Stimulated activated CD8-positive, alpha-beta memory T cell treated with anti-CD3 and anti-CD28 coated beads, Interleukin-12 subunit alpha, Interleukin-12 subunit beta, amount 100 ng/mL, for 4 hours (primary cell): ENCODE data around the gene DPF3.

ENCODE experiments used
- DNase-seq: peaks from one replicate; pipeline ENCODE4 v3.0.0-alpha.2; 2020; ENCODE audit warnings: low read depth

The DPF3 gene

GRCh38 chr14:72800296-72800695, 93.6 kb downstream of the DPF3 start:
- no peak for DNase-seq

GRCh38 chr14:72796935-72797334, 97.0 kb downstream of the DPF3 start:
- DNase-seq: no peak

GRCh38 chr14:72793156-72793939, 100.6 kb downstream of the DPF3 start:
- no peak for DNase-seq

- DNase-seq: no peak
Observed at GRCh38 chr14:72792051-72792788, 101.7 kb downstream of the DPF3 start.

- DNase-seq: no peak
Observed at GRCh38 chr14:72790887-72791566, 102.9 kb downstream of the DPF3 start.

- DNase-seq: no peak
Observed at GRCh38 chr14:72788972-72789728, 104.8 kb downstream of the DPF3 start.

GRCh38 chr14:72788255-72788654, 105.6 kb downstream of the DPF3 start:
- DNase-seq: no peak

- DNase-seq: no peak
Observed at GRCh38 chr14:72787841-72788240, 106.1 kb downstream of the DPF3 start.

- no peak for DNase-seq
Observed at GRCh38 chr14:72786378-72787350, 107.2 kb downstream of the DPF3 start.

GRCh38 chr14:72783741-72784140, 110.2 kb downstream of the DPF3 start:
- no peak for DNase-seq

GRCh38 chr14:72782817-72783216, 111.1 kb downstream of the DPF3 start:
- DNase-seq: no peak

GRCh38 chr14:72781561-72782508, 112.1 kb downstream of the DPF3 start:
- no peak for DNase-seq

GRCh38 chr14:72780751-72781150, 113.2 kb downstream of the DPF3 start:
- no peak for DNase-seq

- no peak for DNase-seq
Observed at GRCh38 chr14:72779679-72780078, 114.2 kb downstream of the DPF3 start.

- no peak for DNase-seq
Observed at GRCh38 chr14:72777636-72778035, 116.3 kb downstream of the DPF3 start.

GRCh38 chr14:72776701-72777261, 117.1 kb downstream of the DPF3 start:
- DNase-seq: no peak

GRCh38 chr14:72775923-72776554, 117.9 kb downstream of the DPF3 start:
- no peak for DNase-seq

- DNase-seq: no peak
Observed at GRCh38 chr14:72774894-72775620, 118.8 kb downstream of the DPF3 start.
